ENCODE results near the gene DHX35.

DNA sequence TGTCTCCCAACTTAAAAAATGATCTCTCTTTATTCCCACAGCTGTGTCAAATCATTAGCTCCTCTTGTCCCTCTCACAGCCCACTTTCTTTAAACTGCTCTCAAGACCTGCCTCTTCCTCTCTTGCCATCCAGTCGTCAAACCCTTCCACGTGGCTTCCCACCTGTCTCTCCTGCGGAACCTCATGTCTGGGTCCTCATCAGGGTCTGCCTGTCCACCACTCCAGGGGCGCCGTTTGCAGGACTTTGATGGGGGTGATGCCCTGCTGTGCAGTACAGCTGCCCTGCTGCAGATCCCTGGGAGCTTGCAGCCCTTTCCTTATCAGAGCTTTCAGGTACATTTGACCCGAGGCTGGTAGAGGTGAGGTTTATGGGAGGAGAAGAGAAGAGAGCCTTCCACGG, 114.8 kb downstream of the DHX35 start:
- no peak for TF ChIP-seq CTCF (IDR thresholded peaks at IDR 0.05 in 2 of 3, conservative IDR thresholded peaks at IDR 0.05 in 1 of 3; ENCODE audit: borderline replicate concordance in 1 of 3, insufficient read depth in 1 of 3, low read depth in 2 of 3, low read length in 2 of 3)
- no peak for TF ChIP-seq POLR2AphosphoS5 (IDR thresholded peaks at IDR 0.05; ENCODE audit: low read depth, low read length)

Data from HCT116 (cell line).